Measurements from ENCODE around the gene TM9SF3. TPM values are rescaled to one million over a fixed set of nuclear protein-coding genes. Genes with fewer than 3 reads are reported as not detected.
"Not testable (repeated sequence)": the region's sequence is repeated elsewhere in the genome, so short reads cannot be mapped to it uniquely, and the experiment has no call there.

Gene TM9SF3
- total and polyA plus RNA-seq, 2 experiments from 2014 or later: 141 to 186 TPM

DNA sequence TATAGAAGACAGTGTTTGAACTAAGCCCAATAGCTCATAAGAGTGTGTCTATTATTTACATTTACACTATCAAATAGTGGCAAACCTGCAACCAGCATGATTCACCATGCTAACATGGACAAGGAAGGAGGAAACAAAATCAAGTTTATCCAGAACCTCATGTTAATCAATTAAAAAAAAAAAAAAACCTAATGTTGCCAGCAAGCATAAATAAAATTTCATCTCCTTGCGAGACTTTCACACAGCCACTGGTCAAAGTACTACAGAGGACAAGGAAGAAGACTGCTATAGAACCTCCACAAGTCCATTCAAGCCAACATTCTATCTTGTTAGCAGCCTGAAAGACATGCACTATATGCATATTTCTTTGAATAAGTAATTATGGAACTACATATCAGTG lies 9.7 kb downstream of the TM9SF3 start:
- Histone ChIP-seq H3K4me3 (no peak overlapping the region), H3K9me2 (replicated peaks; ENCODE audit: insufficient read depth) (no peaks in the 10 kb centered on the region), H4K20me1 (ENCODE audit: insufficient read depth, poor library complexity, severe bottlenecking) (peaks cover 93% of the 10 kb centered on the region), H3K79me2 (peaks cover 98% of the 10 kb centered on the region), H3K27me3 (no peaks in the 10 kb centered on the region), H3K9me3 (ENCODE audit: low read depth) (no peaks in the 10 kb centered on the region), H3K36me3 (replicated peaks; ENCODE audit: insufficient read depth, low read depth) (no peaks in the 10 kb centered on the region), H3K4me2 (peak overlapping the region; percentile 5), H3K4me1 (ENCODE audit: insufficient read depth) (peaks cover 16% of the 10 kb centered on the region), H3K27ac (peak overlapping the region; percentile 47), H2AFZ (no peak overlapping the region)
- no peak for DNase-seq (ENCODE audit: low spot score)
- TF ChIP-seq EZH2phosphoT487 (IDR thresholded peaks at IDR 0.05; ENCODE audit: low read depth, severe bottlenecking, unreplicated experiment) (no peak), EZH2 (IDR thresholded peaks at IDR 0.05; ENCODE audit: borderline replicate concordance) (no peak)
- TF ChIP-seq, protein P1, sequence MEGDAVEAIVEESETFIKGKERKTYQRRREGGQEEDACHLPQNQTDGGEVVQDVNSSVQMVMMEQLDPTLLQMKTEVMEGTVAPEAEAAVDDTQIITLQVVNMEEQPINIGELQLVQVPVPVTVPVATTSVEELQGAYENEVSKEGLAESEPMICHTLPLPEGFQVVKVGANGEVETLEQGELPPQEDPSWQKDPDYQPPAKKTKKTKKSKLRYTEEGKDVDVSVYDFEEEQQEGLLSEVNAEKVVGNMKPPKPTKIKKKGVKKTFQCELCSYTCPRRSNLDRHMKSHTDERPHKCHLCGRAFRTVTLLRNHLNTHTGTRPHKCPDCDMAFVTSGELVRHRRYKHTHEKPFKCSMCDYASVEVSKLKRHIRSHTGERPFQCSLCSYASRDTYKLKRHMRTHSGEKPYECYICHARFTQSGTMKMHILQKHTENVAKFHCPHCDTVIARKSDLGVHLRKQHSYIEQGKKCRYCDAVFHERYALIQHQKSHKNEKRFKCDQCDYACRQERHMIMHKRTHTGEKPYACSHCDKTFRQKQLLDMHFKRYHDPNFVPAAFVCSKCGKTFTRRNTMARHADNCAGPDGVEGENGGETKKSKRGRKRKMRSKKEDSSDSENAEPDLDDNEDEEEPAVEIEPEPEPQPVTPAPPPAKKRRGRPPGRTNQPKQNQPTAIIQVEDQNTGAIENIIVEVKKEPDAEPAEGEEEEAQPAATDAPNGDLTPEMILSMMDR (IDR thresholded peaks at IDR 0.05; ENCODE audit: poor library complexity): no peak
- 96% methylated on average over 1 of the region's 1 CpG for WGBS (ENCODE audit: low lambda C conversion rate, missing lambda C conversion rate)

DNA sequence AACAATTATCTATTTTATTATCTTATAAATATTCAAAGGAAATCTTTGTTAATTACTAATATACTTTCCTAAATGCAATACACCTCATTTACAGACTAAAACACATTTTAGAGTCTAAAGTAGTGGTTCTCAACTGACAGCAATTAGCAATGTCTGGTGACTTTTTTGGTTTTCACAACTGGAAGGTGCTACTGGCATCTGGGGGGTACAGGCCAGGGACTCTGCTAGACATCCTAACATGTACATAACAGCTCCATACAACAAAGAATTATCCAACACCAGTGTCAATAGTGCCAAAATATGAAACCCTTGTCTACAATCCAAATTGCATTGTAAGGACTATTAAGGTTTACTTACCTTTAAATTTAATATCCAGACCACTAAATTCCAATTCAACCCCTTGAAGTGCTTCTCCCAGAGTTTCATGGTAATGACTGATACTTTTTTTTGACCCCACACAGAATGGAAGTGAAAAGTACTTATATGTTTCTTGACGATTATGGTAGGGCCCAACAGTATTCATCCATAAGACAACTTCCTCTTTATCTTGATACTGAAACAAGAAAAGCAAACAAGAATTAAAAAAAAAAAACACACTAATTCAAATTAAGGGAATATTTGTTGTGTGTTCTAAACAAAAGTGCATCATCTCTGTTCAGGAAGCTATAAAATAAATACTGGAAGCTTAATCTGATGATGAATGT lies 10.4 kb downstream of the TM9SF3 start:
- H3K79me2 ChIP-seq: peaks cover 98% of the 10 kb centered on the region
- TF ChIP-seq, protein P1 (IDR thresholded peaks at IDR 0.05; ENCODE audit: poor library complexity): no peak
- TF ChIP-seq EZH2phosphoT487 (IDR thresholded peaks at IDR 0.05; ENCODE audit: low read depth, severe bottlenecking, unreplicated experiment) (no peak), EZH2 (IDR thresholded peaks at IDR 0.05; ENCODE audit: borderline replicate concordance) (no peak)
- H4K20me1 ChIP-seq (ENCODE audit: insufficient read depth, poor library complexity, severe bottlenecking): peaks cover 93% of the 10 kb centered on the region
- no peaks in the 10 kb centered on the region for H3K36me3 ChIP-seq (replicated peaks; ENCODE audit: insufficient read depth, low read depth)
- H3K27me3 ChIP-seq: no peaks in the 10 kb centered on the region
- H3K9me2 ChIP-seq (replicated peaks; ENCODE audit: insufficient read depth): no peaks in the 10 kb centered on the region
- H3K4me2 ChIP-seq: no peak overlapping the region
- no peak overlapping the region for H3K4me3 ChIP-seq
- no peak overlapping the region for H3K27ac ChIP-seq
- no peaks in the 10 kb centered on the region for H3K9me3 ChIP-seq (ENCODE audit: low read depth)
- no peak overlapping the region for H2AFZ ChIP-seq
- 97% methylated on average over 1 of the region's 1 CpG for WGBS (ENCODE audit: low lambda C conversion rate, missing lambda C conversion rate)
- no peak for DNase-seq (ENCODE audit: low spot score)
- peaks cover 10% of the 10 kb centered on the region for H3K4me1 ChIP-seq (ENCODE audit: insufficient read depth)

DNA sequence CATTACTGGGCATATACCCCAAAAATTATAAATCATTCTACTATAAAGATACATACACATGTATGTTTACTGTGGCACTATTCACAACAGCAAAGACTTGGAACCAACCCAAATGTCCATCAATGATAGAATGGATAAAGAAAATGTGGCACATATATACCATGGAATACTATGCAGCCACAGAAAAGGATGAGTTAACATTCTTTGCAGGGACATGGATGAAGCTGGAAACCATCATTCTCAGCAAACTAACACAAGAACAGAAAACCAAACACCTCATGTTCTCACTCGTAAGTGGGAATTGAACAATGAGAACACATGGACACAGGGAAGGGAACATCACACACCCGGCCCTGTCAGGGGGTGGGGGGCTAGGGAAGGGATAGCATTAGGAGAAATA lies 12.2 kb downstream of the TM9SF3 start:
- H3K4me1 ChIP-seq (ENCODE audit: insufficient read depth); H3K4me3 ChIP-seq; H3K9me3 ChIP-seq (ENCODE audit: low read depth); H3K9me2 ChIP-seq (replicated peaks; ENCODE audit: insufficient read depth); H2AFZ ChIP-seq; DNase-seq (ENCODE audit: low spot score); H3K4me2 ChIP-seq; H3K36me3 ChIP-seq (replicated peaks; ENCODE audit: insufficient read depth, low read depth); H3K27ac ChIP-seq; H3K27me3 ChIP-seq: not testable (repeated sequence)
- H3K79me2 ChIP-seq: peaks cover 98% of the 10 kb centered on the region
- H4K20me1 ChIP-seq (ENCODE audit: insufficient read depth, poor library complexity, severe bottlenecking): peaks cover 94% of the 10 kb centered on the region
- WGBS (ENCODE audit: low lambda C conversion rate, missing lambda C conversion rate): 98% methylated on average over 2 of the region's 2 CpGs

DNA sequence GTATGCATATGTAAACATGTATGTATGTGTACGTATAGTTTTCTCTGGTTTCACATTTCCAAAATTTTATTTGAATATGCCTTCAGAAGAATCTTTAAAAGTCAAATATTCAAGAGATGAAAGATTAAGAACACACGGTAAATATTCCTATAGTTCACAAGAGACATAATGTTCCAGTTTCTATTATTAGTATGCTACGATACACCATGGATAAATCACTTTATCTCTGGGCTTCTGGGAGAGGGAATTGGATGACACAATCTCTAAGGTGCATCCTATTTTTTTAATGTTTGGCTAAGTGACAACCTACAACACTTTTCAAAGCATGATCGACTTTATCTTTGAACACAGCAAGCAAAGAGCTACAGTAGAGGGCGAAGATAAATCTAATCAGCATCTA lies 13.8 kb downstream of the TM9SF3 start:
- Histone ChIP-seq H3K27me3 (no peaks in the 10 kb centered on the region), H2AFZ (no peak overlapping the region), H3K4me3 (no peak overlapping the region), H3K9me3 (ENCODE audit: low read depth) (no peaks in the 10 kb centered on the region), H3K36me3 (replicated peaks; ENCODE audit: insufficient read depth, low read depth) (no peaks in the 10 kb centered on the region), H3K4me2 (no peak overlapping the region), H3K9me2 (replicated peaks; ENCODE audit: insufficient read depth) (no peaks in the 10 kb centered on the region), H4K20me1 (ENCODE audit: insufficient read depth, poor library complexity, severe bottlenecking) (peaks cover 94% of the 10 kb centered on the region), H3K27ac (no peak overlapping the region), H3K79me2 (peaks cover 98% of the 10 kb centered on the region), H3K4me1 (ENCODE audit: insufficient read depth) (peaks cover 3% of the 10 kb centered on the region)
- WGBS (ENCODE audit: low lambda C conversion rate, missing lambda C conversion rate): 91% methylated on average over 5 of the region's 5 CpGs
- no peak for DNase-seq (ENCODE audit: low spot score)
- TF ChIP-seq, protein P1 (IDR thresholded peaks at IDR 0.05; ENCODE audit: poor library complexity): no peak
- TF ChIP-seq EZH2 (IDR thresholded peaks at IDR 0.05; ENCODE audit: borderline replicate concordance) (no peak), EZH2phosphoT487 (IDR thresholded peaks at IDR 0.05; ENCODE audit: low read depth, severe bottlenecking, unreplicated experiment) (no peak)
